GM18858 (cell line): ENCODE measurements around the gene PRDM11.
"Not testable (repeated sequence)": the region's sequence is repeated elsewhere in the genome, so short reads cannot be mapped to it uniquely, and the experiment has no call there.

Source experiments
- ATAC-seq: cut with Tn5 transposase; IDR thresholded peaks from one replicate; pipeline ENCODE4 v1.9.1; 2021; ENCODE audit not compliant: unreplicated experiment

PRDM11 gene

DNA sequence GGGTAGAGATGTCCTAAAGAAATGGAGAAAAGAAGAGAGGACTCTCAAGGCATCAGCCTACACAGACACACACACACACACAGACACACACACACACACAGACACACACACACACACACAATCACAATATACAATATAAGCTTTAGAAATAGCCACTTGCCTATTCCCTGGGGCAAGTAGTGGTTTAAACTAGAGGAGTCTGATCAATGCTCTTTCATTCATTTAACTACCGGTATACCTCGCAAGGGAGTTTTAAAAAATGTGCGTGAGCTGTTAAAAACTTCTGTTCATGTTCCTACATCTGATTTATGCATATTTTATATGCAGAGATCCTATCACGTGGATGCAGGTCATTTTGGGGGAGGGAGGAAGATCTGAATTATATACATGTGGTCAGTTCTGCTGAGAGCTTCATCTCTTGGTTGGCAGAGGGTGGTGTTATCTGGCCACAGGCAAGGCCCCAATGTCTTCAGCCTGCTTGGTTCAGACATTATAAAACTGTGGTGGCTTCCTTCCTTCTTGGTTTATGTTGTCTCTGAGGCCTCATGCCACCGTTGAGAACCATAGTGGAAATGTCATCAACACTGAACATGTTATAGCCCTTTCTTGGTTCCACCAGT, 83.1 kb downstream of the PRDM11 start:
- no peak for ATAC-seq

DNA sequence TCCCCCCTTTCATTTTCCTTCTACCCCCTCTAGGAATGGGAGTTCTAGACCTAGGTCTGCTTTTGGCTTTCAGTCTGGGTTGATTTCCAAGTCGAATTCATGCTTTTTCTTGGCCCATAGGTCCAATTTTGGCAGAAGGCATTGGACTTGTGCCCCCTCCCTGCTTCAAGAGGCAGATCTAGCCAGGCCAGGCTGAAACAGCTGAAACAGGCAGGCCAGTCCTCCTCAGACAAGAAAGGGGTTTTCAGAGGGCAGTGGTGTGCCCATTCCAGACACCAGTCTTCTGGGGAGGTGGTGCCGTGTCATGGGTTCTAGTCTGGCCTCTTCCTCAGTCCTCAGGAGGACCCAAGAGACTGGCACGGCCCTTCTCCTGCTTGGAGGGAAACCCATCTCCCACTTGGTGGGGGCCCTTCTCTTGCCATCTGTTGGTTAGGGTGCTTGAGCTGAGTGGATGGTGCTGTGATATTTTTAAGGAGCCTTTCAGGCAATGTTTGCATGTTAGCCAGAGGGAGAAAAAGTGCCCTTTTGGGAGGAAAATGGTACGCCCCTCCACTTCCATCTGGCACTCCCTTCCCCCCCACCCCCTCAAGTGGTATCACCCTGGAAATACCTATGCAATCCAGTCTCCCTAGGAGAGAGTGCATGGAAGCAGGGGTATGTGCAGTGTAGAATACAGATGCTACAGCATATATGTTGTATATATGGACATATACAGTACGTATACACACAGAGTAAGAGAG, 86.1 kb downstream of the PRDM11 start:
- ATAC-seq, result no peak

DNA sequence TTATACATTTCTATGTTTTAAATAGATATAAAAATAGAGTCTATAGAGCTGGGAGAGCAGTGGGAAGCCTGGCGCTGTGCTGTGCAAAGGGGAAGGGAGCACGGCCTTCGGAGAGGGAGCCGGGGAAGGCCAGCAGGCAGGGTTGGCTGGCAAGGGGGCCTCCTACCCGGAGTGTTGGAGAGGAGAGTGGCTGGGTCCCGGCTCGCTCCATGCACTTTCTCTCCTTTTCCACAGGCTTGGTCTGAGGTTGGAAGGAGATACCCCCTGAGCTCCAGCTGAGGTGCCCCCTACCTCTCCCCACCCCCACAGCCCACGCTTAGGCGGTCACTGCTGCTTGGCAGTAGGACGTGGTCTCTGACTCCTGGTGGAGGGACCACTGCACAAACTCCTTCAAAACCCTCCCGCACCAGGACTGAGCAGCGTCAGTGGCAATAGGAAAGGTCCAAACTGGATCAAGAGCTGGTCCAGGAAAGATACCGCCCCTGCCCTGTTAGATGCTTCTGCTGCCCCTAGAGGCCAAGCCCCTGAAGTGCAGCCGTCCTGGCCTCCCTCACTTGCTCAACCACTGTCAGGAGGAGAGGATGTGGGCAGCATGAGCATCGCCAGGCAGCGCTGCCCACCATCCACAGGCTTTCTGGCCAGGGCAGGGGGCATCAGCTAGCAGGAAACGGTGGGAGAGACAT, 86.8 kb downstream of the PRDM11 start:
- peak; percentile 57 for ATAC-seq

DNA sequence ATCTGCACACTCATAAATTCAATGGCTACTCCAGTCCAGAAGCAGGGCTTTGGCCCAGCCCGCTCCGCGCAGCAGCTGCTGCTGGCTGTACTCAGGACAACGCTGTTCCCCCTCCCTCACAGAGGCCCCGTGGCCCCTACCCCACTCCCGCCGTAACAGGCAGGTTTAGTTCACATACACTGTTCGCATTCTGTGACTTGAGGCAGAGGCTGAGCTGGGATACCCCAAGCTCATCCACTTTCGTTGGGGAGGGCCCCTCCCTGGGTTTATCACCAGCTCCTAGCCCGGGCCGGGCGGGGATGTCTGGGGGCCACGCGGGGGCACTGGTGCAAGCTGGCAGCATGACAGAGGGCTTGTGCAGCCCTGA, 87.3 kb downstream of the PRDM11 start:
- no peak for ATAC-seq

DNA sequence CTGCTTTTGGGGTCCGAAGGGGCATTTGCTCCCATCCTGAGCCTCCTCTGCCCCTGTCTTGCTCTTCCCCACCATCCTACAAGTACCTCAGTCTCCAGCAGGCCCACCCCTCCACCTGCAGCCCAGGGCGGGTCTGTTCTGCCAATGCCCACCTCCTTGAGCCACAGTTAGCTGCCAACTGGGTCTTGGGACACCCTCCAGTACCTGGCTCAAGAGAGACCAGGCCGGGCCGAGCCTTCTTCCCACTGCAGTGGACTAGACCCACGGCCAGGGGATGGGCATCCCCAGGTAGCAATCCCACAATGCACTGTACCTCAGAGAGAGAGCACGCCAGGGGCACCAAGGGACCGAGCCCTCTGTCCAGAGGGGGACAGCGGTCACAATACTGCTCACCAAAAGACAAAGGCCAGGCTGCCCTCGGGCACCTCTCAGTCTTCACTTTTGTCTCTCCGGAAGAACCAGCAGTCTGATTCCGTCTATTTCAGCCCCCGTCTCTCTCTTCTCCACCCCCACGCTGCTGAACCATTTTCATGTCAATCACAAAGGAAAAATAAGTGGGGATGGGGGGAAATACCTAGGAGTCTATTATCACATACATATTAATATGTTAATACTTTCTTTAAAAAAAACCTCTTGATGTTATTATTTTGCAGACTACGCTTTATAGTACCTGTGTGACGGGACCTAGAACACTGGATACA, 88.0 kb downstream of the PRDM11 start:
- ATAC-seq, result no peak

DNA sequence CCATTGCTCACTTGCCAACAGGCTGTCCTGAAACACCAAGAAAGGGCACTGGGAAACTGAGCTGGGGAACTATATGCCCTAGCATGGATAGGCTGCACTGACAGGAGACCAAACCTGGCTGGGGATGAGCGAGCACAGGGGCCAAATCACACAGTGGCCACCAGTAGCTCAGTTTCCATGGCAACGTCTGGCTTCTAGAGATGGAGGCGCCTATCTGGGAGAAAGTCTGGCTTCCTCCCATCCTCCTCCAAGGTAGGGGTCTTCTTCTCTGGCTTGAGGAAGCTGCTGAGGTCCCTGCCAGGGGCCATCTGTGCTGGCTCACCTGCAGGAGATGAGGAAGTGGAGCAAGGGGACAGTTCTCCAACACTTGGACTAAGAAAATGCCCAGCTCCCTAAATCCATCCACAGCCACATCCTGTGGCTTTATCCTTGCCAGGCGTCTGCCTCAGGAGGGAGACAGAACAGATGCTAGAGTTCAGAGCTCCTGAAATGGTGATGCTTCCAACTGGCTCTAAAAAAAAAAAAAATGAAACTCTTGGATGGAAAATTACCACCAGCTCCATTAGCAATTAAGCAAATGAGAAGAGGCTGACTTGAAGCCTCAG, 91.4 kb downstream of the PRDM11 start:
- ATAC-seq, result no peak

DNA sequence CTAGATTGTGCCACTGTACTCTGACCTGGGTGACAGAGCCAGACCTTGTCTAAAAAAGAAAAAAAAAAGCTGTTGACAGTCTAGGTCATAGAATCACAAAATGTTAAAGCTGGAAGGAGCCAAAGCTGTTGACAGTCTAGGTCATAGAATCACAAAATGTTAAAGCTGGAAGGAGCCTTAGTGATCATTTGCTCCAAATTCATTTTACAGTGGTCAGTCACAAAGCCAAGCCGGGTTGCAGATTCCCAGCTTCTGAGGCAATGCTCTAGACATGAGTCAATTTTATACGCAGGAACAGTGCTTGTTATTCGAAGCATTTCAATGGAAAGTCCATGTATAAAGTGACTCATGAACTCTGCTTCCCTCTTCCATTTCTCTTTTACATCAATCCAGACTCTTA, 92.3 kb downstream of the PRDM11 start:
- no peak for ATAC-seq

DNA sequence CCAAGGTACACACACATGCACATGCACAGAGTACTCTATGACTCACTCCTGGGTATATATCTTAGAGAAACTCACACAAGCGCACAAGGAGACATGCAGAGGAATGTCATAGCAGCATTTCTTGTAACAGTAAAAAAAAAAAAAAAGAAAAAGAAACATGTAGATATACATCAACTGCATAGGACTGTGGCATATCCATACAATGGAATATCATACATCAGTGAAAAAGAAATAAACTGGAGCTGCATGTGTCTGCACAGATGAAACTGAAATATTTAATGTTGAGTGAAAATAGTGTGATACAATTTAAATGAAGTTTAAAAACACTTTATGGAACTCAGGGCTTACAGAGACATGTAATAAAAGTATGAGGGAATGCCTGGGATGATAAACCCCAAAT, 93.3 kb downstream of the PRDM11 start:
- ATAC-seq, result no peak

DNA sequence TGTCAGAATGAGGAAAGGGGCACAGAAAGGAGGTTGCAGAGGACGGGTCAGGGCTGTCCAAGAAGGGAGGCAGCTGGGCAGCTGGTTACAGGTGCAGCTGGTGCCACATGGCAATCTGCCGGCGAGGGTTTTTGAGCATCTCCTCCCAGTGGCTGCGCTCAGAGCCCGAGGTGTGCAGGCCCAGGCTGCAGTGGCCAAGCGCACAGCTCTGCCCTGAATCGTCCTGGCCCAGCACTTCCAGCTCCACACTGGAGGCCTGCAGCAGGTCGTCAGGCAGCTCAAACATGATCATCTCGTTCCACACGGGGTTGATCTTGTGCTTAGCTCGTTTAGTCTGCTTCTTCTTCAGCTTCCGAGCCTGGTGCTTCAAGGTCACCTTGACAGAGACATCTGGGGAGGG, 97.5 kb downstream of the PRDM11 start:
- no peak for ATAC-seq

DNA sequence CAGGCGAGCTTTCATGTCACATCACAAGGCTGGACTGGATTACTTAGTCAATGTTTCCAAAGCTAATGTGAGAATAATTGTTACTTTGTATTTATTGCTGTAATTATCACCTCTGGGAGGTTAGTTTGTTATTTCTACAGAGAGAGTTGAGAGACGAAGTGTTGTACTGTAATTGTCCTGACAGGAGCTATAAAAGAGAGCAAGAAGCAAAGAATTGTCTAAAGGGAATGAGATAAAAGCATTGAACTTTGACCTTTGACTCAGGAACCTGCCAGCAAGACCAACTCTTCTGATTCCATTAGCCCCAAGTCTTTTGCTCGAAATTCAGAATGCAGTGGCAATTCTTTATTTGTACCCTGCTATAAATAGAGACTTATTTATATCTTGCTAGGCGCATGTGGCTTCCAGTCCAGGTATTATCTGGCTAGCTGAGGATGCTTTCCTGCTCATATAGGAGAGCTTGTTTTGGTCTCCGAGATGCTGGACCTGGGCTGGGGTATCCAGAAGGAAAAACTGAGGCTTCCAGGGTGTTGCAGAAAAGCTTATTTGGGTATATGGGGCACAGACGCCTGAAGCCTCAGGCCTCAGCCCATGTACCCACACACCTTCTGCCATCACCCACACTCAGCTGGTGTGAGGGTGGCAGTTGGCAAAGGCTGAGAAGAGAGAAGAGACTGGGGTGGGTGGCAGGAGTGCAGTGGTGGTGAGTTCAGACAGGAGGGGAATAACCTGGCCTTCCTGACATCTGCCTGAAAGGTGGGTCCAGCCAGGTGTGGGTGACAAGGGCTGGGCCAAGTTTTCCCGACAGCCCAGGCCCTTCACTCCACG, 99.0 kb downstream of the PRDM11 start:
- ATAC-seq, result no peak

DNA sequence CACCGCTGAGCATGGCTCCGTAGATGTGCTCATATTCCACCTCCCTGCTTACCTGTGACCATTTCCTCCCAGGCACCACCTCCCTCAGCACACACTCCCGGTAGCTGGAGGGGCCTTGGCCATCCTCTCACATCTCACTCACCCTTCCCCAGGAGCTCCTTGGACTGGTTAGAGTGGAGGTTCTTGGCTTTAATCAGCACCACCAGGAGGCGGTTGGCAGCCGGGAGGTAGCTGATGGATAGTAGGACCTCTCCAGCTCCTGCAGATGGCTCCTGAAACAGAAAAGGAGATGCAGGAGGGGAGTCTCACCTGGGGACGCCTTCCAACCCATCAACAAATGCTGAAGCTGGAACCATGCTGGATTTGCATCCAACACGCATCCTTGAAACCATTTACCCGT, 99.8 kb downstream of the PRDM11 start:
- ATAC-seq, result no peak

DNA sequence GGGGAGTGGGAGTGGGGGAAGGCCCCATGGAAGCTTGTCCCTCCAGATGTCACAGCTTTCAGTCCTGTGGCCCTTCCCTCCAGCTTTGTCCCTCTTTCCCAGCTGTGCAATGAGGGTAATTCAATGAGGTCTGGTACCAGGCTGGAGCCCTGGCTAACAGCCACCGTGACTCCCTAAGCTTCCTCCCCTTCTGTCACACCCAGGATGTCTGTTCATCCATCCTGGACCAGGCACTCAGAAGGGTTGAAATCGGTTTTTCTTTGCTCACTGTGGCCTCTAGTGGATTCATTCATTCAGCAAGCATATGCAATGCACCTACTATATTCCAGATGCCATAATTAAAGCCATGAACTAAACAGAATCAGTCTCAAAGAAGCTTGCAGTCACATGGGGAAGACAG, 101.0 kb downstream of the PRDM11 start:
- no peak for ATAC-seq

DNA sequence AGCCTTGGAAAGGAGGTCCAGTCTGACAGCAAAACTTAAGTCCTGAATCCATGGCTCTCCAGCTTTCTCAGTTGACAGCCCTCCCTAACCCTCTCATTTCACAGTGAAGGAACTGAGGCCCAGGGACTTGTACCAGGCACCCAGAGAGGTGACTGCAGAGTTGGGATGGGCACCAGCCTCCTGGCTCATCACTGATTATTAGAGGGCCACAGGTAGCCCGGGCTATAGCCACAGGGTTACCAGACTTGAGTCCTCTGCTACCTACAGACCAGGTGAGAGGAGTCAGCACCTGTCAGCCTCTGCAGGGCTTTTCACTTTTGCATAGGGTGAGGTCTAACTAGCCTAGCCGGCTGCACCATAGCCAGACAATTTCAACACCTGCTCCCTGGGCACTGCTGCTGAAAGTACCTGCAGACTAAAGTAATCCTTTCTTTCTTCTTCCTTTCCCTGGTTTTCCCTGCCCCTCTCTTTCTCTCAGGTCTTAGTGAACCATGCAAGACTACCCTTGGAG, 102.1 kb downstream of the PRDM11 start:
- no peak for ATAC-seq

DNA sequence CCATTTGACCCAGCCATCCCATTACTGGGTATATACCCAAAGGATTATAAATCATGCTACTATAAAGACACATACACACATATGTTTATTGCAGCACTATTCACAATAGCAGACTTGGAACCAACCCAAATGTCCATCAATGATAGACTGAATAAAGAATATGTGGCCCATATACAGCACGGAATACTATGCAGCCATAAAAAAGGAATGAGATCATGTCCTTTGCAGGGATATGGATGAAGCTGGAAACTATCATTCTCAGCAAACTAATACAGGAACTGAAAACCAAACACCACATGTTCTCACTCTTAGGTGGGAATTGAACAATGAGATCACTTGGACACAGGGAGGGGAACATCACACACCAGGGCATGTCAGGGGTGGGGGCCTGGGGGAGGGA, 102.9 kb downstream of the PRDM11 start:
- not testable (repeated sequence) for ATAC-seq

DNA sequence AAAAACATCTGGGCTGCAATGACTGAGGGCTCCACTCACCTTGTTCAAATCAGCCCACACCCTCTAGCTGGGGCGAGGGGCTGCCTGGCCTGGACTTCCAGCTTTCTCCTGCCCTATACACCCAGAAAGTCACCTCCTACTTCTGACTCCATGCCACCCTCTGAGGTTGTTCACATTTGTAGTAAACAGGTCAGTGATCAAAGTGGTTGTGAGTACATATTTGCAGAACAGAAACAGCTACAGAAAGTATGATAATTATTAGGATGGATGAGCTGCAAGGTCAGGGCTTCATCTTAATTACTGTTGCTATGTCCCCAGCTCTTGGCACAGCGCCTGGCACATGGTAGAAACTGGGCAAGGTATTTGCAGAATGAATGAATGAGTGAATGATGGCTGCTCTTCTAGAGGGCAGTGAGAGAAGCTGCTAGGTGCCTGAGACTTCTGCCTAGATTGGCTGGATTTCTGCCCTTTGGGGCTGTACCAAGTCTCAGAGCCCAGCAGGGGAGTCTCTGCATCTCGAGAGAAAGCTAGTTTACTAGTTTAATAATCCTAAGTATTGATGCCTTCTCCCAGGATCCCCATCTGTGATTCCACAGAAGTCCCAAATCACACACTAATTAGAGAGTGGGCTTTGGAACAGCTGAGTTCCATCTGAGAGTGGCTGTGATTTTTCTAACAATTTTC, 103.7 kb downstream of the PRDM11 start:
- ATAC-seq, result no peak

DNA sequence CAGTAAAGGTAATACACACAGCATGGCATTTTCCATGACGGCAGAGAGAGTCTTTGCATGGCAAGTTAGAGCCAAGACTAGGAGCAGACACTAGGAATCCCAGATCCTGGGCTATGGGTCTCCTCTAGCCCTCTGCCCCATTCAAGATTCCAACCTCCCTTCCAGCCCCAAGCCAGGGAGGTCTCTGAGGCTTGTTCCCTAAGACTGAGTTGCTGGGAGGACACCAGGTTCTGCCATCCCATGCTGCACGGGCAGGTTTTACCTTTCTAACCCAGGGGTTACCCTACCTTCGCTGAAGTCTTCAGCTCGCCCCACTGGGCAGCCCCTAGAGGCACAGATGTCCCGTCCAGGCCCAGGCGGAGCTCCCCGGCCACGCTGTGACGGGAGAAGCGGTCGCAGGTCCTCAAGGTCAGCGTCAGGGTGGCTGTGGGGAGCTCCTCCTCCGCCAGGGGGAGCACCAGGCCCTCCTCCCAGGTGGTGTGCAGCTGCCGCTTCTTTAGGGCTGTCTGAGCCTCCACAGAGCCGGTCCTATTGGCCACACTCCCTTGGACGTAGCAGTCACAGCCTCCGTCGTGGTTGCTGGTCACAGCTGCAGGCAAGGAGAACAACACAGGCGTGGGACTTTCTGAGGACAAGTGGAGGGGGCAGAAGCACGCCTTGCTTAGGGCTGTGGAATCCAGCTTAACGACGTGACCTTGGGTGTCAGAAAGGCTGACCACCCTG, 105.9 kb downstream of the PRDM11 start:
- no peak for ATAC-seq

DNA sequence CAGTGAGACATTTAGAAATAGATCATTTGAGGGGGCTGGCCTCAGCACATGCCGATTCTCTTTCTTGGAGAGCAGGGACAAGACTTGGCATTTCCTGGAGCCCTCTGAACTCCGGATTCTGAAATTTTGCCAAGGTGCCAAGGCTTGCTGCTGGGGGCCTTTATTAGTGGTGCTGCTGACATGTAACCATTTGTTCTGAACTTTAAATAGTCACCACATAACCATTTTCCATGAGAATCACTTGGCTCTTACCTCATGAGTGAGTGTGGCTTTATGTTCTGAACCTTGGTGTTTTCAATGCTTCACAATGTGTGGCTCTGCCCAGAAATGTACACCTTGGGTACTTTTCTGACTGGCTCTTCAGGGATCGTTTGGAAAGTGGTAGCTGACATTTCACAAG, 106.4 kb downstream of the PRDM11 start:
- ATAC-seq, result no peak

DNA sequence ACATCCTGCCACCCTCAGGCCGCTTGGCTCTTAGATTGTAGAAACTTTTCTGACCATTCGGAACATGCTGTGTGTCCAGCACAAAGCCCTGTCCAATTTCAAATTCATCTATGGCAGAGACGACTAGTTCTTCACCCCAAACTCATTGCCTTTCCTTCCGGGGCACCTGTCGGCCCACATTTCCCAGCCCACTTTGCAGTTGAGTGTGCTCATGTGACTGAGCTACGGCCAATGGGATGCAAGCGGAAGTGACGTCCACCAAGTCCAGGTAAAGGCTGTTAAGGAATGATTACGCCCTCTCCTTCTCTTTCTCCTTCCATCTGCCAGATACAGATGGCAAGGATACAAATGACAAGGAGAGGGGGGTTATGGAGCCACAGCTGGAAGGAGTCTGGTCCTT, 107.2 kb downstream of the PRDM11 start:
- ATAC-seq, result no peak

DNA sequence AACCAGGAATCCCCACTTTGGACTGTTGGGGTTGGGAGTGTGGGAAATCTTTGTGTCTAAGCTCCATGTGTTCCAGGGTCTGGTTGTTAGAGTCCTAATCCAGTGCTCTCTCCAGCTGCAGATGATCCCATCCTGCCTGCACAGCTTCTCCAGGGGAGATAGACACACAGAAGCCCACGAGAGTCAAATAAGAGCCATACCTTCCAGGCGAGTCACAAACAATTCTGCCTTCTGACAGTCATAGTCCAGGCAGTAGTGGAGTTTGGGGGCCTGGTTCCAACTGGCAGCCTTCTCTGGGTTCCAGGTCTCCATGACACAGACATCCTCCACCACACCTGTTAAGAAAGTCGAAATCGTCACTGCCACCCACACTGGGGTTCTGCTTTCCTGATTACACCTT, 107.6 kb downstream of the PRDM11 start:
- ATAC-seq, result no peak
